Measurements from ENCODE around the gene NPFFR1.

NPFFR1 gene, protein sequence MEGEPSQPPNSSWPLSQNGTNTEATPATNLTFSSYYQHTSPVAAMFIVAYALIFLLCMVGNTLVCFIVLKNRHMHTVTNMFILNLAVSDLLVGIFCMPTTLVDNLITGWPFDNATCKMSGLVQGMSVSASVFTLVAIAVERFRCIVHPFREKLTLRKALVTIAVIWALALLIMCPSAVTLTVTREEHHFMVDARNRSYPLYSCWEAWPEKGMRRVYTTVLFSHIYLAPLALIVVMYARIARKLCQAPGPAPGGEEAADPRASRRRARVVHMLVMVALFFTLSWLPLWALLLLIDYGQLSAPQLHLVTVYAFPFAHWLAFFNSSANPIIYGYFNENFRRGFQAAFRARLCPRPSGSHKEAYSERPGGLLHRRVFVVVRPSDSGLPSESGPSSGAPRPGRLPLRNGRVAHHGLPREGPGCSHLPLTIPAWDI

DNA sequence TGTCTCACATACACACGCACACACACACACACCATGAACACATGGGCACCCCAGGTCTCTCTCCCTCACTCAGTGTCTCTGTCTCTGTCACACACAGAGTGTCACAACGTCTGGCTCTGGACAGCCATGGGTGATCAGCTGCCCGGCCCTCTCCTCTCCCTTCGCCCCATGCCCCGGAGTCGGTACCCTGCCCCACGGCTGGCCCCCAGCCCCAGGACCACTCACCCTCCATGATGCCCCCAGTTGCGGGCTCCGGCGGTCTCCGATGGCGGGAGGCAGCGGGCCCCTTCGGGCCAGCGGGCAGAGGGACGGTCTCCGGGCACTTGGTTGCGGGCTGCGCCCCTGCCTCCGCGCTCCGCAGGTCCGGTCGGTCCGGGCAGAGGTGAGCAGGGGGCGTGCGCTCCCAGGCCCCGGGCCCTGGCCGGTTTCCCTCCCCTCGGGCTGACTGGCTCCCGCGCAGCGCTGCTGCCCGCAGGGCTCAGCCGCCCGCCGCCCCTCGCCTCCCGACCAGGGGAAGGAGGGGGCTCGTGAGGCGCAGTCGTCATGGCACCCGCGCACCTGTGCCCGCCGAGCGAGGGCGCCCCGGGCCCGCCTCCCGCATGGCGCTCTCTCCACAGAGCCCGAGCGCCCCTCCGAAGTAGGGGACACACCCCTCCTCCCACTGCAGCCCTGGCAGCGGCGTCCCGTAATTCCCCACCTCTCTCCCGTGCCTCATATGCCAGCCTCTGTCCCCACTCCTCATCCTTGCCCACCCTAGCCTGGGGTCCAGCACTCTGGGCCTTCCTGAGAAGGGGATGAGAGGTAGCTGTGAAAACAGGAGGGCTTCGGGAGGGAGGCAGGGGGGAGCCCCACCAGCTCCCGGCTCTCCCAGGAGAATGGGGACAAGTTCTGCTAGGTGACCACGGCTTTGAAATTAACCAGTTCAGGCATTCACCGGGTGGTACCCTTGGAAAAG lies at the start of gene NPFFR1:
TSS of gene NPFFR1 (minus strand) at position 560 of the 955 bp plus-strand sequence. CDS start at position 232, 328 bp downstream.
- TF ChIP-seq, protein P1, sequence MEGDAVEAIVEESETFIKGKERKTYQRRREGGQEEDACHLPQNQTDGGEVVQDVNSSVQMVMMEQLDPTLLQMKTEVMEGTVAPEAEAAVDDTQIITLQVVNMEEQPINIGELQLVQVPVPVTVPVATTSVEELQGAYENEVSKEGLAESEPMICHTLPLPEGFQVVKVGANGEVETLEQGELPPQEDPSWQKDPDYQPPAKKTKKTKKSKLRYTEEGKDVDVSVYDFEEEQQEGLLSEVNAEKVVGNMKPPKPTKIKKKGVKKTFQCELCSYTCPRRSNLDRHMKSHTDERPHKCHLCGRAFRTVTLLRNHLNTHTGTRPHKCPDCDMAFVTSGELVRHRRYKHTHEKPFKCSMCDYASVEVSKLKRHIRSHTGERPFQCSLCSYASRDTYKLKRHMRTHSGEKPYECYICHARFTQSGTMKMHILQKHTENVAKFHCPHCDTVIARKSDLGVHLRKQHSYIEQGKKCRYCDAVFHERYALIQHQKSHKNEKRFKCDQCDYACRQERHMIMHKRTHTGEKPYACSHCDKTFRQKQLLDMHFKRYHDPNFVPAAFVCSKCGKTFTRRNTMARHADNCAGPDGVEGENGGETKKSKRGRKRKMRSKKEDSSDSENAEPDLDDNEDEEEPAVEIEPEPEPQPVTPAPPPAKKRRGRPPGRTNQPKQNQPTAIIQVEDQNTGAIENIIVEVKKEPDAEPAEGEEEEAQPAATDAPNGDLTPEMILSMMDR (conservative IDR thresholded peaks at IDR 0.05; ENCODE audit: control insufficient read depth, insufficient read depth, low read depth, low read length) = no peak
- DNase-seq (ENCODE audit: low read depth) = no peak
- H3K4me3 ChIP-seq (ENCODE audit: control insufficient read depth, low read depth, low read length) = no peak within 1 kb of the TSS

DNA sequence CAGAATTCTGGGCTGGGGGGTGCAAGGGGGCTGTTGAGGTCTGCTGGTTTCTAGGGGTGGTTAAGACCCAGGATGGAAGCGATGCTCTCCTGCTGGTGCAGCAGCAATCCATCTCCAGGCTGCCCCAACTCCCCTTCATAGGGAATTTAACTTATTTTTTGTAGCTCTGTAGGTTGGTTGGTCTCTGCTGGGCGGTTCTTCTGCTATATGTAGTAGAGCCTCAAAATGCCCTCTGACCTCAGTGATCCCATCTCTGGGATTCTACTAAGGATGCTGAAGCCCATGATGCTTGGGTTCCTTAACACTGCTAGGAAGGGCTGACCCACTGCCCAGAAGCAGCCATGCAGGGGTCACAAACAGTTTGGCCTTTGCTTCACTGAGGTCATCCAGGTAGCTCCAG lies 49.5 kb upstream of the NPFFR1 start:
- TF ChIP-seq, protein P1 (conservative IDR thresholded peaks at IDR 0.05; ENCODE audit: control insufficient read depth, insufficient read depth, low read depth, low read length) = no peak
- H3K4me3 ChIP-seq (ENCODE audit: control insufficient read depth, low read depth, low read length) = no peak overlapping the region
- no peak for DNase-seq (ENCODE audit: low read depth)

DNA sequence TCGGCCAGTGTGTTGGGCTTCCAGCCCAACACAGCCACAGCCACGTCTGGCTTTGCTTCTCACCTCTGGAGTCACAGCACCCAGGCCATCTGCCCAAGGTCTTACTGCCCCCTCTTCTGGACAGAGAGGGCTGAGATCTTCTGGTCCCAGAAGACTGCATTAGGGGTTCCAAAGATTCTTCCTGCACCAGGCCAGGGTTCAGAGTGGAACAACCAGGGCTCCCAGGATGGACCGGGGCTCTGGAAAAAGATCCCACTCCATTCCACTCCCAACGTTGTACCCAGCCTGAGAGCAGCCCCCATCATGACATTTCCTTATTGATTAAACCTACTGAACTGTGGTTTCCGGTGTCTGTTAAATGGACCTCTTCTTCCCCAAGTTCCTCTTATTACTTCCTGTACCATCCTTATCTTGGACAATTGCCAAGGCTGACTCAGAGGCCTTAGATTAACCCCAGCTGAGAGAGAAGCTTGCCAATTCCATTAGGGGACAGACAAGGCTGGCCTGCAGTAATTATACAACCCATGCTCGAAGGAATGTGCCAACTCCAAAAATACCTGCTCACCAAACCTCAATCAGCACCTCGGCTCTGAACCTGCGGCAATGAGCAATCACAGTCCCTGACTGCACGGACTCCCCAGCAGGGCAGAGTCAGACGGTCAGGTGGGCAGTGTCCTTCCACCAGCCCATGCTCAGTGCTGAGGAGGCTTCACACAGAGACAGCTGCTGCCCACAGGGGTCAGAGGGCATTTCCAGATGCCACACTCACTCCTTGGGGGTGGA lies 47.9 kb upstream of the NPFFR1 start:
- DNase-seq (ENCODE audit: low read depth) = peak; percentile 97
- H3K4me3 ChIP-seq (ENCODE audit: control insufficient read depth, low read depth, low read length) = no peak overlapping the region

DNA sequence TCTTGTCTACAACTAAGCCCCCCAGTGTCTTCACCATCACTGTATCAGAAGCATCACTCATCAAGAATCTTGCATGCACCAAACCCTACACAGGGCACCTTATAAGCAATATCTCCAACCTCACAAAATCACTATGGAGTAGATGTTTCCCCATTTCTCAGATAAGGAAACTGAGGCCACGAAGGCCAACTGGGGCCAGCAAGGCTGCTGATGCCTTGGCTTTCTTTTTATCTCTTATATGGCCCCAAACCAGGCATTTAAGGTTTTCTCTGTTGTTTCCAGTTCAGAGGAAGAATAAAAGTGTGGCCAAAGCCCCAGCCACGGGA lies 47.3 kb upstream of the NPFFR1 start:
- DNase-seq (ENCODE audit: low read depth) = no peak
- TF ChIP-seq, protein P1 (conservative IDR thresholded peaks at IDR 0.05; ENCODE audit: control insufficient read depth, insufficient read depth, low read depth, low read length) = no peak
- H3K4me3 ChIP-seq (ENCODE audit: control insufficient read depth, low read depth, low read length) = no peak overlapping the region

More for the DNA sequence above, 47.9 kb upstream of the NPFFR1 start:
- TF ChIP-seq, protein P1 (conservative IDR thresholded peaks at IDR 0.05; ENCODE audit: control insufficient read depth, insufficient read depth, low read depth, low read length) = peak; percentile 47

DNA sequence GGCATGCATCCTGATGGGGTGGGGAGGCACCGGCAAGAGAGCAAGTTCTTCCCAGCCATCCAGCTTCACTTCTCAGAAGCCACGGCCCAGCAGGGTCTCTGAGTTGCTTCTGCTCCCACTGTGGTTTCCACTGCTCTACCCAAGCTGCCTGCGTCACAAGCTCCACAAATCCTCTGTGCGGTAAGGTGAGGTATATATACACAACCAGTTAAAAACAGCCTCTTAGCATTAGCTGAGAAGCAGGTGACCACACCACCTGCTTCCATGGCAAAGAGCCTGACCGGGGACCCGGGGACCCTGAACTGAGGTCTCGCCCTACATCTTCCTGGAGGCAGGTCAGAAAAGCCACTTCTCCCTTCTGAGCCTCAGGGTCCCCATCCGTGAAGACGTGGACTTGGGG lies 46.9 kb upstream of the NPFFR1 start:
- DNase-seq (ENCODE audit: low read depth) = no peak
- no peak overlapping the region for H3K4me3 ChIP-seq (ENCODE audit: control insufficient read depth, low read depth, low read length)
- TF ChIP-seq, protein P1 (conservative IDR thresholded peaks at IDR 0.05; ENCODE audit: control insufficient read depth, insufficient read depth, low read depth, low read length) = no peak

DNA sequence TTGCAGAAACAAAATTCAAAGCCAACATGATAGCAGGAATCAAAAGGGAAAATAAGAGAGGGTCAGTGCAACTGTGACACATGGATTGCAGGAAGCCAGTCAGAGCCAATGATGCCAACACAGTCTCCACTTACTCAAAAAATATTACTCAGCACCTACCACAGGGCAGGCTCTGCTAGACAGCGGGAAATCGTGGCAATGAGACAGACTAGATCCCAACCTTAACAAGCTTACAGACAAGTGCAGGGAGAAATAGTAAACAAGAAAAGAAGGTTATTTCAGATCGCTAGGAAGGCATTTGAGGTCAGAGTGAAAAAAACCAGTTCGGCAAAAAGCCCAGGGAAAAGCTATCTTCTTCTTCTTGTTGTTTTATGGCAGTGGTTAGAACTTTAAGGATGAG lies 45.2 kb upstream of the NPFFR1 start:
- DNase-seq (ENCODE audit: low read depth) = peak; percentile 55
- TF ChIP-seq, protein P1 (conservative IDR thresholded peaks at IDR 0.05; ENCODE audit: control insufficient read depth, insufficient read depth, low read depth, low read length) = no peak
- H3K4me3 ChIP-seq (ENCODE audit: control insufficient read depth, low read depth, low read length) = no peak overlapping the region

Data from fibroblast of mammary gland (primary cell).